GM12878 (cell line): ENCODE results near the gene PDGFD. TPM values are rescaled to one million over a fixed set of nuclear protein-coding genes. Genes with fewer than 3 reads are reported as not detected.

Source experiments
- BRCA1 ChIP-seq: IDR thresholded peaks from 2 replicates; pipeline ENCODE4 v1.6.1; 2011; ENCODE audit warnings: low read depth, low read length, improper control_type of control experiment
- CREB1 ChIP-seq: IDR thresholded peaks from 2 replicates; pipeline ENCODE4 v1.6.1; 2012; ENCODE audit warnings: low read depth, mild to moderate bottlenecking, inconsistent platforms
- EED ChIP-seq: sonication (generic); IDR thresholded peaks from 2 replicates; pipeline ENCODE4 v1.6.1; 2016; ENCODE audit warnings: antibody characterized with exemption, low read depth
- EGR1 ChIP-seq, 2 experiments: IDR thresholded peaks; 1 replicate in 1 of 2; 2 replicates in 1 of 2; pipeline ENCODE4 v1.6.1; 2011 to 2012; ENCODE audit warnings: low read depth in 2 of 2, low read length in 2 of 2, borderline replicate concordance in 1 of 2, mild to moderate bottlenecking in 1 of 2, moderate library complexity in 1 of 2
- ESRRA ChIP-seq: IDR thresholded peaks from 2 replicates; pipeline ENCODE4 v1.6.1; 2012; ENCODE audit warnings: mild to moderate bottlenecking, low read length, improper control_type of control experiment
- HCFC1 ChIP-seq: fragments of 150-350 bp; IDR thresholded peaks from 2 replicates; pipeline ENCODE4 v1.6.1; 2014; ENCODE audit warnings: low read length
- IKZF1 ChIP-seq: fragments of 450-650 bp; conservative IDR thresholded peaks from 2 replicates; pipeline ENCODE4 v1.6.1; 2017; ENCODE audit warnings: antibody characterized with exemption, mild to moderate bottlenecking
- MTA2 ChIP-seq: fragments of 450-650 bp; IDR thresholded peaks from 2 replicates; pipeline ENCODE4 v1.6.1; 2016; ENCODE audit warnings: low read depth, mild to moderate bottlenecking, moderate library complexity
- MTA3 ChIP-seq: IDR thresholded peaks from 2 replicates; pipeline ENCODE4 v1.6.1; 2012; ENCODE audit warnings: low read length, inconsistent platforms, borderline replicate concordance
- MYC ChIP-seq: IDR thresholded peaks from 2 replicates; pipeline ENCODE4 v1.6.1; 2011; ENCODE audit warnings: mild to moderate bottlenecking, low read length, moderate library complexity, inconsistent platforms; ENCODE audit not compliant: insufficient read depth, insufficient replicate concordance, insufficient read length, severe bottlenecking
- NBN ChIP-seq: fragments of 450-650 bp; IDR thresholded peaks from 2 replicates; pipeline ENCODE4 v1.6.1; 2016
- RAD21 ChIP-seq: IDR thresholded peaks from 2 replicates; pipeline ENCODE4 v1.6.1; 2011; ENCODE audit warnings: mild to moderate bottlenecking, low read depth, low read length, moderate library complexity; ENCODE audit not compliant: insufficient read depth
- RFX5 ChIP-seq: IDR thresholded peaks from 2 replicates; pipeline ENCODE4 v1.6.1; 2011; ENCODE audit warnings: low read depth, low read length, improper control_type of control experiment
- SIN3A ChIP-seq: IDR thresholded peaks from 2 replicates; pipeline ENCODE4 v1.6.1; 2012; ENCODE audit warnings: low read depth, low read length, improper control_type of control experiment
- SMC3 ChIP-seq: IDR thresholded peaks from 2 replicates; pipeline ENCODE4 v1.6.1; 2011; ENCODE audit warnings: low read length, improper control_type of control experiment, borderline replicate concordance
- TBL1XR1 ChIP-seq: IDR thresholded peaks from 2 replicates; pipeline ENCODE4 v1.6.1; 2012; ENCODE audit warnings: low read depth, low read length, improper control_type of control experiment
- TCF3 ChIP-seq: IDR thresholded peaks from 2 replicates; pipeline ENCODE4 v1.6.1; 2012; ENCODE audit warnings: low read depth, mild to moderate bottlenecking, low read length, borderline replicate concordance; ENCODE audit not compliant: insufficient read depth
- TCF7 ChIP-seq: IDR thresholded peaks from 2 replicates; pipeline ENCODE4 v1.6.1; 2014; ENCODE audit warnings: antibody characterized with exemption, borderline replicate concordance
- ZNF217 ChIP-seq: fragments of 450-650 bp; IDR thresholded peaks from 2 replicates; pipeline ENCODE4 v1.6.1; 2017; ENCODE audit warnings: antibody characterized with exemption, mild to moderate bottlenecking
- ZNF24 ChIP-seq: fragments of 450-650 bp; IDR thresholded peaks from 2 replicates; pipeline ENCODE4 v1.6.1; 2017; ENCODE audit warnings: antibody characterized with exemption, mild to moderate bottlenecking
- ZNF274 ChIP-seq: IDR thresholded peaks from one replicate; pipeline ENCODE4 v1.8.0; 2011; ENCODE audit not compliant: insufficient read length, insufficient read depth
- polyA plus RNA-seq, 11 experiments: library from polyadenylated mRNA; depleted of rRNA in 4 of 11; unstranded in 6 of 11; stranded (reverse) in 5 of 11; fragments of >200 nt; fragmentation: Nextera tagmentation in 4 of 11; fragmentation: Illumina TruSeq in 1 of 11; extraction: Ambion mirVana in 4 of 11; extraction: Trizol in 1 of 11; gene quantifications; 1 replicate in 1 of 11; 2 replicates in 10 of 11; pipeline versions ENCODE4 v1.2.1 to v1.2.3, GENCODE V29; 2011 to 2016; ENCODE audit warnings: inconsistent platforms in 2 of 11, missing spikeins in 2 of 11, low read depth in 1 of 11
- total RNA-seq, 4 experiments: library from RNA; depleted of rRNA in 3 of 4; stranded (reverse); fragments of >200 nt in 3 of 4; fragmentation: Illumina TruSeq in 1 of 4; extraction: Trizol in 1 of 4; gene quantifications; 2 replicates each; pipeline versions ENCODE4 v1.2.1 to v1.2.3, GENCODE V29; 2013 to 2021
- TF ChIP-seq, protein P1 (sequence below): fragments of 450-650 bp; IDR thresholded peaks from 2 replicates; pipeline ENCODE4 v1.6.1; 2017; ENCODE audit warnings: mild to moderate bottlenecking
- TF ChIP-seq, protein P2 (sequence below): fragments of 450-650 bp; IDR thresholded peaks from 2 replicates; pipeline ENCODE4 v1.6.1; 2018; ENCODE audit warnings: borderline replicate concordance, mild to moderate bottlenecking; ENCODE audit not compliant: partially characterized antibody
- TF ChIP-seq, protein P3 (sequence below): fragments of 150-350 bp; IDR thresholded peaks from 2 replicates; pipeline ENCODE4 v1.6.1; 2016; ENCODE audit warnings: low read depth, low read length

The PDGFD gene
- total and polyA plus RNA-seq, 10 of the 15 experiments (the other 5 are each of a cell fraction or from before 2014, with no cell fraction given), result 0.05 to 0.13 TPM; not detected in 8

DNA sequence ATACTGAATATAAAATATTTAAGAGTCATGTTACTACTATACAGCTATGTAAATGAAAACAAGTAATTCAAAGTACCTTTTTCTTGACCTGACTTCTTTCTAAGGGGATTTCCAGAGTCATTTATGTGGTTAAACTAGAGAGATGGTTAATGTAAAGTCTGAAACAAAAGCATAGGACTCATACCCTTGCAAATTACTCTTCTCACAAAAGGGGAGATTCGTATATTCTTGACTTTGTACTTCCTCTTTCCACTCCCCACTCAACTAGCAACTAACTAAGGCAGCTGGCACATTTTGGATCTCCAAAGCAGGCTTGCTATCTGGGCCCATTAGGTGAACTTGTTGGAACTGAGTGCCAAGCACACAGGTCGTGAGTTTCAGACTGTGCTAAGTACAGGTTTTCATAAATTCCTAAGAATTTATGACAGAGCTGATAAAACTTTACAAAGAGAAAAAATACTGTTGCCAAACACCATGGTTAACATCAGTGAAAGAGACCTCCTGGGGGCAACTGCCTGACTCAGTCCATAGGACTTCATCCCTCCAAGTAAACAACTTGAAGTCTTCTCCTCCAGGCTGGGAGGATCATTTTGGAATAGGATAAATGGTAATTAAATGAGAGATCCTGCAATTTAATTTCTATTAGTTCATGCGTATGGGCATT is 204.5 kb downstream of the PDGFD start (continued):
- TF ChIP-seq MTA2 (peak; percentile 91; the same call in 1 of the 2 replicates), TCF7 (peak; percentile 40; the same call in 1 of the 2 replicates), ESRRA (no peak), EGR1 (IDR thresholded peaks at IDR 0.05; ENCODE audit: borderline replicate concordance in 1 of 2, low read depth in 2 of 2, low read length in 2 of 2) (no peak), RAD21 (no peak), SIN3A (no peak), MTA3 (no peak), BRCA1 (no peak), ZNF24 (no peak), TCF3 (0 out of 2 replicates have a peak, but pooled peaks have one; percentile 23), CREB1 (no peak), NBN (peak; percentile 79), EED (no peak), IKZF1 (peak; percentile 63), ZNF274 (no peak), RFX5 (no peak), HCFC1 (no peak), TBL1XR1 (no peak), ZNF217 (no peak), MYC (no peak), SMC3 (0 out of 2 replicates have a peak, but pooled peaks have one; percentile 1)
- TF ChIP-seq, protein P1, sequence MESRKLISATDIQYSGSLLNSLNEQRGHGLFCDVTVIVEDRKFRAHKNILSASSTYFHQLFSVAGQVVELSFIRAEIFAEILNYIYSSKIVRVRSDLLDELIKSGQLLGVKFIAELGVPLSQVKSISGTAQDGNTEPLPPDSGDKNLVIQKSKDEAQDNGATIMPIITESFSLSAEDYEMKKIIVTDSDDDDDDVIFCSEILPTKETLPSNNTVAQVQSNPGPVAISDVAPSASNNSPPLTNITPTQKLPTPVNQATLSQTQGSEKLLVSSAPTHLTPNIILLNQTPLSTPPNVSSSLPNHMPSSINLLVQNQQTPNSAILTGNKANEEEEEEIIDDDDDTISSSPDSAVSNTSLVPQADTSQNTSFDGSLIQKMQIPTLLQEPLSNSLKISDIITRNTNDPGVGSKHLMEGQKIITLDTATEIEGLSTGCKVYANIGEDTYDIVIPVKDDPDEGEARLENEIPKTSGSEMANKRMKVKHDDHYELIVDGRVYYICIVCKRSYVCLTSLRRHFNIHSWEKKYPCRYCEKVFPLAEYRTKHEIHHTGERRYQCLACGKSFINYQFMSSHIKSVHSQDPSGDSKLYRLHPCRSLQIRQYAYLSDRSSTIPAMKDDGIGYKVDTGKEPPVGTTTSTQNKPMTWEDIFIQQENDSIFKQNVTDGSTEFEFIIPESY, result no peak
- TF ChIP-seq, protein P2, sequence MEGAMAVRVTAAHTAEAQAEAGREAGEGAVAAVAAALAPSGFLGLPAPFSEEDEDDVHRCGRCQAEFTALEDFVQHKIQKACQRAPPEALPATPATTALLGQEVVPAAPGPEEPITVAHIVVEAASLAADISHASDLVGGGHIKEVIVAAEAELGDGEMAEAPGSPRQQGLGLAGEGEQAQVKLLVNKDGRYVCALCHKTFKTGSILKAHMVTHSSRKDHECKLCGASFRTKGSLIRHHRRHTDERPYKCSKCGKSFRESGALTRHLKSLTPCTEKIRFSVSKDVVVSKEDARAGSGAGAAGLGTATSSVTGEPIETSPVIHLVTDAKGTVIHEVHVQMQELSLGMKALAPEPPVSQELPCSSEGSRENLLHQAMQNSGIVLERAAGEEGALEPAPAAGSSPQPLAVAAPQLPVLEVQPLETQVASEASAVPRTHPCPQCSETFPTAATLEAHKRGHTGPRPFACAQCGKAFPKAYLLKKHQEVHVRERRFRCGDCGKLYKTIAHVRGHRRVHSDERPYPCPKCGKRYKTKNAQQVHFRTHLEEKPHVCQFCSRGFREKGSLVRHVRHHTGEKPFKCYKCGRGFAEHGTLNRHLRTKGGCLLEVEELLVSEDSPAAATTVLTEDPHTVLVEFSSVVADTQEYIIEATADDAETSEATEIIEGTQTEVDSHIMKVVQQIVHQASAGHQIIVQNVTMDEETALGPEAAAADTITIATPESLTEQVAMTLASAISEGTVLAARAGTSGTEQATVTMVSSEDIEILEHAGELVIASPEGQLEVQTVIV, result no peak
- TF ChIP-seq, protein P3, sequence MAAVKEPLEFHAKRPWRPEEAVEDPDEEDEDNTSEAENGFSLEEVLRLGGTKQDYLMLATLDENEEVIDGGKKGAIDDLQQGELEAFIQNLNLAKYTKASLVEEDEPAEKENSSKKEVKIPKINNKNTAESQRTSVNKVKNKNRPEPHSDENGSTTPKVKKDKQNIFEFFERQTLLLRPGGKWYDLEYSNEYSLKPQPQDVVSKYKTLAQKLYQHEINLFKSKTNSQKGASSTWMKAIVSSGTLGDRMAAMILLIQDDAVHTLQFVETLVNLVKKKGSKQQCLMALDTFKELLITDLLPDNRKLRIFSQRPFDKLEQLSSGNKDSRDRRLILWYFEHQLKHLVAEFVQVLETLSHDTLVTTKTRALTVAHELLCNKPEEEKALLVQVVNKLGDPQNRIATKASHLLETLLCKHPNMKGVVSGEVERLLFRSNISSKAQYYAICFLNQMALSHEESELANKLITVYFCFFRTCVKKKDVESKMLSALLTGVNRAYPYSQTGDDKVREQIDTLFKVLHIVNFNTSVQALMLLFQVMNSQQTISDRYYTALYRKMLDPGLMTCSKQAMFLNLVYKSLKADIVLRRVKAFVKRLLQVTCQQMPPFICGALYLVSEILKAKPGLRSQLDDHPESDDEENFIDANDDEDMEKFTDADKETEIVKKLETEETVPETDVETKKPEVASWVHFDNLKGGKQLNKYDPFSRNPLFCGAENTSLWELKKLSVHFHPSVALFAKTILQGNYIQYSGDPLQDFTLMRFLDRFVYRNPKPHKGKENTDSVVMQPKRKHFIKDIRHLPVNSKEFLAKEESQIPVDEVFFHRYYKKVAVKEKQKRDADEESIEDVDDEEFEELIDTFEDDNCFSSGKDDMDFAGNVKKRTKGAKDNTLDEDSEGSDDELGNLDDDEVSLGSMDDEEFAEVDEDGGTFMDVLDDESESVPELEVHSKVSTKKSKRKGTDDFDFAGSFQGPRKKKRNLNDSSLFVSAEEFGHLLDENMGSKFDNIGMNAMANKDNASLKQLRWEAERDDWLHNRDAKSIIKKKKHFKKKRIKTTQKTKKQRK, result no peak
